Measurements from ENCODE around the gene CYSRT1.

CYSRT1 gene

GRCh38 chr9:137254624-137255447 is 29.9 kb downstream of the CYSRT1 start, which contains the start of gene NELFB (continued):
- TF ChIP-seq, protein P1, sequence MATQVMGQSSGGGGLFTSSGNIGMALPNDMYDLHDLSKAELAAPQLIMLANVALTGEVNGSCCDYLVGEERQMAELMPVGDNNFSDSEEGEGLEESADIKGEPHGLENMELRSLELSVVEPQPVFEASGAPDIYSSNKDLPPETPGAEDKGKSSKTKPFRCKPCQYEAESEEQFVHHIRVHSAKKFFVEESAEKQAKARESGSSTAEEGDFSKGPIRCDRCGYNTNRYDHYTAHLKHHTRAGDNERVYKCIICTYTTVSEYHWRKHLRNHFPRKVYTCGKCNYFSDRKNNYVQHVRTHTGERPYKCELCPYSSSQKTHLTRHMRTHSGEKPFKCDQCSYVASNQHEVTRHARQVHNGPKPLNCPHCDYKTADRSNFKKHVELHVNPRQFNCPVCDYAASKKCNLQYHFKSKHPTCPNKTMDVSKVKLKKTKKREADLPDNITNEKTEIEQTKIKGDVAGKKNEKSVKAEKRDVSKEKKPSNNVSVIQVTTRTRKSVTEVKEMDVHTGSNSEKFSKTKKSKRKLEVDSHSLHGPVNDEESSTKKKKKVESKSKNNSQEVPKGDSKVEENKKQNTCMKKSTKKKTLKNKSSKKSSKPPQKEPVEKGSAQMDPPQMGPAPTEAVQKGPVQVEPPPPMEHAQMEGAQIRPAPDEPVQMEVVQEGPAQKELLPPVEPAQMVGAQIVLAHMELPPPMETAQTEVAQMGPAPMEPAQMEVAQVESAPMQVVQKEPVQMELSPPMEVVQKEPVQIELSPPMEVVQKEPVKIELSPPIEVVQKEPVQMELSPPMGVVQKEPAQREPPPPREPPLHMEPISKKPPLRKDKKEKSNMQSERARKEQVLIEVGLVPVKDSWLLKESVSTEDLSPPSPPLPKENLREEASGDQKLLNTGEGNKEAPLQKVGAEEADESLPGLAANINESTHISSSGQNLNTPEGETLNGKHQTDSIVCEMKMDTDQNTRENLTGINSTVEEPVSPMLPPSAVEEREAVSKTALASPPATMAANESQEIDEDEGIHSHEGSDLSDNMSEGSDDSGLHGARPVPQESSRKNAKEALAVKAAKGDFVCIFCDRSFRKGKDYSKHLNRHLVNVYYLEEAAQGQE (tag by site-specific recombination; IDR thresholded peaks at IDR 0.05) = no peak
- TF ChIP-seq ZNF704 (tag by site-specific recombination; IDR thresholded peaks at IDR 0.05) (no peak), SCRT2 (tag by site-specific recombination; IDR thresholded peaks at IDR 0.05) (no peak), ZNF174 (tag by site-specific recombination; IDR thresholded peaks at IDR 0.05) (no peak), ZNF785 (tag by site-specific recombination; IDR thresholded peaks at IDR 0.05) (no peak), SP3 (tag by site-specific recombination; IDR thresholded peaks at IDR 0.05) (peak; percentile 70), HOXC10 (CRISPR knock-in tag; IDR thresholded peaks at IDR 0.05) (no peak), HIC1 (tag by site-specific recombination; IDR thresholded peaks at IDR 0.05) (no peak; the same call in 1 of the 2 replicates), ZNF560 (tag by site-specific recombination; IDR thresholded peaks at IDR 0.05; ENCODE audit: borderline replicate concordance) (no peak), ZNF146 (tag by site-specific recombination; IDR thresholded peaks at IDR 0.05) (no peak), ZNF10 (tag by site-specific recombination; IDR thresholded peaks at IDR 0.05) (no peak), ZBTB6 (tag by site-specific recombination; IDR thresholded peaks at IDR 0.05) (peak; percentile 55; the same call in 1 of the 2 replicates), KLF10 (tag by site-specific recombination; IDR thresholded peaks at IDR 0.05) (peak; percentile 70), ZNF398 (tag by site-specific recombination; IDR thresholded peaks at IDR 0.05) (no peak), ZNF664 (tag by site-specific recombination; IDR thresholded peaks at IDR 0.05) (no peak), ZNF548 (tag by site-specific recombination; IDR thresholded peaks at IDR 0.05) (no peak), ZNF416 (tag by site-specific recombination; IDR thresholded peaks at IDR 0.05) (no peak)
- TF ChIP-seq, protein P2, sequence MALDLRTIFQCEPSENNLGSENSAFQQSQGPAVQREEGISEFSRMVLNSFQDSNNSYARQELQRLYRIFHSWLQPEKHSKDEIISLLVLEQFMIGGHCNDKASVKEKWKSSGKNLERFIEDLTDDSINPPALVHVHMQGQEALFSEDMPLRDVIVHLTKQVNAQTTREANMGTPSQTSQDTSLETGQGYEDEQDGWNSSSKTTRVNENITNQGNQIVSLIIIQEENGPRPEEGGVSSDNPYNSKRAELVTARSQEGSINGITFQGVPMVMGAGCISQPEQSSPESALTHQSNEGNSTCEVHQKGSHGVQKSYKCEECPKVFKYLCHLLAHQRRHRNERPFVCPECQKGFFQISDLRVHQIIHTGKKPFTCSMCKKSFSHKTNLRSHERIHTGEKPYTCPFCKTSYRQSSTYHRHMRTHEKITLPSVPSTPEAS (tag by site-specific recombination; IDR thresholded peaks at IDR 0.05) = no peak
- TF ChIP-seq, protein P3, sequence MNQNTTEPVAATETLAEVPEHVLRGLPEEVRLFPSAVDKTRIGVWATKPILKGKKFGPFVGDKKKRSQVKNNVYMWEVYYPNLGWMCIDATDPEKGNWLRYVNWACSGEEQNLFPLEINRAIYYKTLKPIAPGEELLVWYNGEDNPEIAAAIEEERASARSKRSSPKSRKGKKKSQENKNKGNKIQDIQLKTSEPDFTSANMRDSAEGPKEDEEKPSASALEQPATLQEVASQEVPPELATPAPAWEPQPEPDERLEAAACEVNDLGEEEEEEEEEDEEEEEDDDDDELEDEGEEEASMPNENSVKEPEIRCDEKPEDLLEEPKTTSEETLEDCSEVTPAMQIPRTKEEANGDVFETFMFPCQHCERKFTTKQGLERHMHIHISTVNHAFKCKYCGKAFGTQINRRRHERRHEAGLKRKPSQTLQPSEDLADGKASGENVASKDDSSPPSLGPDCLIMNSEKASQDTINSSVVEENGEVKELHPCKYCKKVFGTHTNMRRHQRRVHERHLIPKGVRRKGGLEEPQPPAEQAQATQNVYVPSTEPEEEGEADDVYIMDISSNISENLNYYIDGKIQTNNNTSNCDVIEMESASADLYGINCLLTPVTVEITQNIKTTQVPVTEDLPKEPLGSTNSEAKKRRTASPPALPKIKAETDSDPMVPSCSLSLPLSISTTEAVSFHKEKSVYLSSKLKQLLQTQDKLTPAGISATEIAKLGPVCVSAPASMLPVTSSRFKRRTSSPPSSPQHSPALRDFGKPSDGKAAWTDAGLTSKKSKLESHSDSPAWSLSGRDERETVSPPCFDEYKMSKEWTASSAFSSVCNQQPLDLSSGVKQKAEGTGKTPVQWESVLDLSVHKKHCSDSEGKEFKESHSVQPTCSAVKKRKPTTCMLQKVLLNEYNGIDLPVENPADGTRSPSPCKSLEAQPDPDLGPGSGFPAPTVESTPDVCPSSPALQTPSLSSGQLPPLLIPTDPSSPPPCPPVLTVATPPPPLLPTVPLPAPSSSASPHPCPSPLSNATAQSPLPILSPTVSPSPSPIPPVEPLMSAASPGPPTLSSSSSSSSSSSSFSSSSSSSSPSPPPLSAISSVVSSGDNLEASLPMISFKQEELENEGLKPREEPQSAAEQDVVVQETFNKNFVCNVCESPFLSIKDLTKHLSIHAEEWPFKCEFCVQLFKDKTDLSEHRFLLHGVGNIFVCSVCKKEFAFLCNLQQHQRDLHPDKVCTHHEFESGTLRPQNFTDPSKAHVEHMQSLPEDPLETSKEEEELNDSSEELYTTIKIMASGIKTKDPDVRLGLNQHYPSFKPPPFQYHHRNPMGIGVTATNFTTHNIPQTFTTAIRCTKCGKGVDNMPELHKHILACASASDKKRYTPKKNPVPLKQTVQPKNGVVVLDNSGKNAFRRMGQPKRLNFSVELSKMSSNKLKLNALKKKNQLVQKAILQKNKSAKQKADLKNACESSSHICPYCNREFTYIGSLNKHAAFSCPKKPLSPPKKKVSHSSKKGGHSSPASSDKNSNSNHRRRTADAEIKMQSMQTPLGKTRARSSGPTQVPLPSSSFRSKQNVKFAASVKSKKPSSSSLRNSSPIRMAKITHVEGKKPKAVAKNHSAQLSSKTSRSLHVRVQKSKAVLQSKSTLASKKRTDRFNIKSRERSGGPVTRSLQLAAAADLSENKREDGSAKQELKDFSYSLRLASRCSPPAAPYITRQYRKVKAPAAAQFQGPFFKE (tag by site-specific recombination; IDR thresholded peaks at IDR 0.05; ENCODE audit: borderline replicate concordance) = no peak
- TF ChIP-seq, protein P4, sequence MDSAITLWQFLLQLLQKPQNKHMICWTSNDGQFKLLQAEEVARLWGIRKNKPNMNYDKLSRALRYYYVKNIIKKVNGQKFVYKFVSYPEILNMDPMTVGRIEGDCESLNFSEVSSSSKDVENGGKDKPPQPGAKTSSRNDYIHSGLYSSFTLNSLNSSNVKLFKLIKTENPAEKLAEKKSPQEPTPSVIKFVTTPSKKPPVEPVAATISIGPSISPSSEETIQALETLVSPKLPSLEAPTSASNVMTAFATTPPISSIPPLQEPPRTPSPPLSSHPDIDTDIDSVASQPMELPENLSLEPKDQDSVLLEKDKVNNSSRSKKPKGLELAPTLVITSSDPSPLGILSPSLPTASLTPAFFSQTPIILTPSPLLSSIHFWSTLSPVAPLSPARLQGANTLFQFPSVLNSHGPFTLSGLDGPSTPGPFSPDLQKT (IDR thresholded peaks at IDR 0.05; ENCODE audit: borderline replicate concordance, low read depth, low read length) = no peak
